Erythroblast (primary cell): ENCODE results near the gene CCDC93.

Experiments
- DNase-seq, 2 experiments: peaks; one replicate each; lab custom pipeline; 2025; lab: John Stamatoyannopoulos, UW
- GATA1 ChIP-seq: IDR thresholded peaks from 2 replicates; pipeline ENCODE4 v1.6.1; 2011; ENCODE audit warnings: low read depth, mild to moderate bottlenecking, control low read depth, low read length, moderate library complexity
- POLR2A ChIP-seq: IDR thresholded peaks from 2 replicates; pipeline ENCODE4 v1.6.1; 2011; ENCODE audit warnings: mild to moderate bottlenecking, low read length

The CCDC93 gene

DNA sequence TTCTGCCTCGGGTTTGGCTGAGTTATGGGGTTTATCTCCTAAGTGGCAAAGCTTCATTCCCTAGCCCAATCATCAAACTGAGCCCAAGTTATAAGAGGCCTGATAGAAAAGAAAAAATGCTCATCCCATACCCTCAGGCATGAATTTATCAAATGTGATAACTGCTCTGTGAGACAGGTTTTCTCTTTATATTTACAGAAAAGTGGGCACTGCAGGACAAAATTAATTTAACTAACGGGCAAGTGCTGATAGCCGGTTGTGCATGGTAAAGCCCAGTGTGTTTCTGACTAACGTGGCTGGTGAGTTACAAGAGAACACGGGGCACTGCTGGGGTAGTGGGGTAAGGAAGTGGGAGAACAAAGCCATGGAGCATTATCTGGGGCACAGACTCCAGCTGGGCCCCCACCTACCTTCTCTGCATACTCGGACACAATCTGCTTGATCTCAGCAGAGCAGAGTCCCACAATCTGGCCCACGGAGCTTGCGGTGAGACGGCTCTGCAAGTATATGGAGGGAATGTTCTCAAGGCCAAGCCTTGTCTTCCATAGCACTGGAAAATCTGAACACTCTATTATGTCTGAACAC, 40.3 kb downstream of the CCDC93 start:
- DNase-seq: no peak
- no peak for TF ChIP-seq GATA1
- TF ChIP-seq POLR2A: no peak

DNA sequence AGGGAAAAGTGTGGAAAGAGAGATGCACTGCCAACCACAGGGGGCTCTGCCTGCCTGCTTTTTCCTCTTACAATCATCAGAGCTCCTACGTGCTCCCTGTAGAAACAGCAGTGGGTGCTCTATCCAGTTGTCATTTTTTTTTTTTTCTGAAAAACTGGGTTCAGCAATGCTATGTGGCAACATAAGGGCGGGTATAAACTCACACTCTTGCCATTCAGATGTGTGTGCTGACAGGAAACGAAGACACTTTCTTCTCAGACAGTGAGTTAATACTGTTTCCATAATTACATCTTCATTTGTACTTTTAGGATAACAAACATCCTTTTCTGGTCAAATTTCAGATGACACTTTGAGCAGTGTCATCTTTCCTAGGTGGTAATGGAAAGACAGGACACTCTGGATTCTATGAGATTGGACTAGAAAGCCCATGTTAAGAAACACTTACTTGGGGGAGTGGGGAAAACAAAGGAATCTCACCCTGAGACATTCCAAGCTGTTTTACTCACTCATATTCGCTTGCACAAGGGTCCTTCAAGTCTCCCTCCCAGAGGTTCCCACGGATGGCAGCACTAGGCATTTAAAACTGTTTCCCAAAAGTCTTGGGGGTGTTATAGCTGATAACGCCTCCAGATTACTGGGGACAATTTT, 41.3 kb downstream of the CCDC93 start:
- TF ChIP-seq GATA1: no peak
- no peak for TF ChIP-seq POLR2A
- DNase-seq: no peak

DNA sequence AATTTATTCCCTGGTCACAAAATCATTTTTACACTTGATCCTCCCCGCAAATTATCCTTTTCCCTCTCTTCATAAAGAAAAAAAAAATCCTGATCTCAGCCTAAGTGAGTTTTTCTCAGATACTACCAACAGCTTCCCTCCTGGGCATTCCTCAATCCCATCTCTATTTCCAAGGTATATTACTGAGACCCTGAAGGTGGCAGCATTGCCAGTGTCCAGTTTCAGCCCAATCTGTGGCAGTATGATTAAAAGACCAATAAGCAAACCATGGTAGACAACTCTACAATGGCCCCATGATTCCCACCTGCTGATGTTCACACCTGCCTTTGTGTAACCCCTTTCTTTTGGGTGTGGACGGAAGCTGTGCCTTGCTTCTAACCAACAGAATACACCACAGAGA, 45.1 kb downstream of the CCDC93 start:
- DNase-seq: no peak
- no peak for TF ChIP-seq POLR2A
- no peak for TF ChIP-seq GATA1

DNA sequence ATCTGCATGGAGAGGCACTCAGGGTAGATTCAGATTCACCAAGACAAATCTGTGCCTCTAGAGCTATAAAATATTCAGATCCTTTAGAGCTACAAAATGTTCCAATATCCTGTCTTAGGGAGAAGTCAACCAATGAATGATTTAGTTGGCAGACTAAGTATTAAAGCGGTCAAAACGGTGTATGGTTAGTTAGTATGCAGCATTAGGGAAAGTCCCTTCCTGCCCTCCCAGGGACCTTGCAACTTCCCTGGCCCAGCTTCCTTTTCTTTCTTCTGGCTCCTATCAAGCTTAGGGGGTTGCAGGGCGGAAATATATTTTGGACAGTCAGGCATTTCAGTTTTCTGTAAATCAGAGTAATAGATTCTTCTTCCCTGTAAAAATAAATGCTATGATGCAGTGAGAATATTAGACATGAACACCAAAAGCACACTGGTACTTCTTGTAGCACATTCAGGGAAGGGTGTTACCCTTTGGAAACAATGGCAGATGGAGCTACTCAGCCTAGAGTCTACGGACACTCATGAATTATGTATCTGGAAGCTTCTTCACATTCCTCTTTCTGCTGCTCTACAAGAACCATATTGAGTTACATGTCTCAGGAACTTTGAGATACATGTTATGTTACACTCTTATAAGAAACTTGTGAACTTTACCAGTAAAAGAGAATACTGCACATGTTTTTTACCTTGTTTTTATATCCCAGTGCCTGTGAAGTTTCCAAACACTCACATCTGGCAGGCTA, 45.7 kb downstream of the CCDC93 start:
- DNase-seq: no peak
- no peak for TF ChIP-seq GATA1
- no peak for TF ChIP-seq POLR2A

DNA sequence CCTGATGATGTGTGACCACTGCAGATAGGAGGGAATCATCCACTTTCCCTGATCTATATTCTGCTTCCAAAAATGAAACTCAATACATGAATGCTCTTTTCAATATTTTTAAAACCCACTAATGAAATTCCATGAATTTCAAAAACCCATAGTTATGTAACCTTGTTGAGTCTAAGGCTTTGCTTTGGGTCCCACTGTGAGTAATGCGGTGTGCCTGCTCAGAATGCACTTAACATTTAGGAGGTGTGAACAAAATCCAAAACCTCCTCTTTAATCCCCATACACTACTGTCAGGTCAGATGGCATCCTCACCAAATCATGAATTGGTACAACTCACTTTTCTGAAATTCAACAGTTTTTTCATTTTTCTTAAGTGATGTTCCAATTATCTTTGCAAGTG, 50.4 kb downstream of the CCDC93 start:
- TF ChIP-seq POLR2A: no peak
- TF ChIP-seq GATA1: no peak
- no peak for DNase-seq

DNA sequence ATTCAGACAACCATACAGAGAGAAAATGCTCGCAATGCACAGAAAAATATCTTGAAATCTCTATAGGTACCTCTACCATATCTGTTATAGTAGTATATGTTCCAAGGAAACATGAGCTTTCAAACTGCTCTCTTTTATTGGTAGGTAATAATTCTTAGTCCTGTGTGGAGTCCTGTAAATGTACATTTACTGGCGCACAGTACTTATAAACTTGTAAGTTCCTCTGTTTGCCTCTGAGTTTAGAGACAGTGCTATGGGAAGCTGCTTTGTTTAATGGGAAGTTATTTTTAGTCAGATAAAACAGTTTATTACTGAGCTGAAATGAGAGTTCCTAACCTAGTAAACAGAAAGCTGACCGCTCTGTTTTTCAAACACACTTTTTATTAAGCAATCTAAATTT, 52.7 kb downstream of the CCDC93 start:
- no peak for DNase-seq
- TF ChIP-seq POLR2A (no peak), GATA1 (no peak)

DNA sequence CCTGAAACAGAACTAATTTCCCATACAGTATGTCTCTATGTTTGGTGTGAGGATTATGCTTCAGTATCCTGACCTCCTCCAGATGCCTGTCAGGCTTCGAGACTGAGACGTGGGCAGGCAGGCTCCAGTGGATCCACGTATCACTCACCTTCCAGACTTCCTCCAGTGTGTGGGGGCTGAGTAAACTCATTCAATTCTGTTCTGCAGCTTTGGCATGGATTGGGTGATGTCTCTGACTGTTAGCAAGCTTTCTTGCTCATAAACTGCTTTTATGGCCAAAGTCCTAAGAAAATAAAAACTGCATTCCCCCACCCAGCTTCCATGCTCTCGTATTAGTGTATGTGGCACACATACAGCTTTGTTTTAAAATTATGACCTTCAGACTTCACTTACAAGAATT, 53.6 kb downstream of the CCDC93 start:
- TF ChIP-seq POLR2A (no peak), GATA1 (no peak)
- no peak for DNase-seq

DNA sequence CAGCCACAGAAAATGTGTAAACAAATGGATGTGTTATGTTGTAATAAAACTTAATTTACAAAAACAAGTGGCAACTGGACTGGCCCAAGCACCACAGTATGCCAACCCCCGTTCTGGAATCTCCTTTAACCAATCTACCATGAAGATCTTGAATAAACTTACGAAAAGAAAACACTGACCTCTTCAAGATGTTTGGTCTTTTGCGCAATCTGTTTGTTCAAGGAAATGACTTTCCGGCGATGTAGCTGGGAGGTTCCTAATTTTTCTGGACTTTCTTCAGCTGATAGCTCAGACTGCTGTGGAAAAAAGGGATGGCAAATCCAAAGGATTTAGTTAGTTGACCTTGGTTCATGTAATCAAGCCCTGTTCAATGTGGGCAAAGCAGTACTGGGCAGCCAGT, 55.7 kb downstream of the CCDC93 start:
- TF ChIP-seq GATA1: no peak
- no peak for TF ChIP-seq POLR2A
- DNase-seq: no peak

DNA sequence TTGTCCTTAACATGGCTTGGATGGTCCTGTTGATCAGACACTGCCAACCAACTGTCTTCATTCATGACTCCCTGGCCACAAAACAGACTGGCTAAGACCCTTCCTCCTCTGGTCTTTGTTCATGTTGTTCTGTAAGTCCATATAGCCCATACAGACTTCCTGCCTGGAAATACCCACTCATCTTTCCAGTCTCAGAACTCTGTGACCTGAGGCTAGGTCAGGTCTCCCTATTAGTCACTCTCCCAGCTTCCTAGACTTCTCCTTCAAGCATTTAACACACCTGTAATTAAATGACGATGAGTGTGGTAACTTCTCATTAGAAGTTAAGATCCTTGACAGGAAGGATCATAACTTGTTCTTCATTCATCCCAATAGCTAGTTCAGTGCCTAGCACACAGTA, 56.3 kb downstream of the CCDC93 start:
- DNase-seq: no peak
- TF ChIP-seq POLR2A: no peak
- no peak for TF ChIP-seq GATA1

DNA sequence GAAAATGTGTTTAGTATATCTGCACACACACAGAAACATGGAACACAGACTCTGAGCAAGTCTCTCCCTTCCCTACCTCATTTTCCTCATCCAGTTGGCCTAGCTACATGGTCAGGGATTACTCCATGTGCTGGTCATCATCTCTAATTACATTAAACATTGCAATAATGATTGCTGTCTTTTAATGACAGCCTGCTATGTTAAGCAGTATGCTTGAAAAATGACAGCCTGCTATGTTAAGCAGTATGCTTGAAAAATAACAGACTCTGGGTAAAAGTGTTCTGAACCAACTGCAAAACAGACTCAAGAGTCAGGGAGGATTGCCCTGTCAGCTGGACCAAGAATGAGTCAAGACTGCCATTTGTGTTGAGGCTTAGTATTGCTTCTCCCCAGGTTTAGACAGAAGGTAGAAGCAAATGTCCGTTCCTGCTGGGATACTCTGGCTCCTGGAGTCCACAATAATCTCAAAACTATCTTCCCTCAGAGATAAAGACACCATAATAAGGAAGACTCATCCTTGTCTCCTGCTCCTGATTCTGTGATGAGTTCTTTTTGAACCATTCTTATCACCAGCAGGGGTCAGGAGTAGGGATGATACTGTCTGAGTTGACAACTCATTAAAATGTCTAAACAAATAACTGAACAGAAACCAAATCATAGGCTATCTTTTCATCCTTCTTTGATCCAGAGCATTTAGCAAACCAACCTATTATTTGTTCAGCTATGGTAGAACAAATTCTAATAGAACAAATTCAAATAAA, 57.7 kb downstream of the CCDC93 start:
- TF ChIP-seq POLR2A: no peak
- TF ChIP-seq GATA1: no peak
- DNase-seq: peak in 1 of 2 experiments; percentile 3

DNA sequence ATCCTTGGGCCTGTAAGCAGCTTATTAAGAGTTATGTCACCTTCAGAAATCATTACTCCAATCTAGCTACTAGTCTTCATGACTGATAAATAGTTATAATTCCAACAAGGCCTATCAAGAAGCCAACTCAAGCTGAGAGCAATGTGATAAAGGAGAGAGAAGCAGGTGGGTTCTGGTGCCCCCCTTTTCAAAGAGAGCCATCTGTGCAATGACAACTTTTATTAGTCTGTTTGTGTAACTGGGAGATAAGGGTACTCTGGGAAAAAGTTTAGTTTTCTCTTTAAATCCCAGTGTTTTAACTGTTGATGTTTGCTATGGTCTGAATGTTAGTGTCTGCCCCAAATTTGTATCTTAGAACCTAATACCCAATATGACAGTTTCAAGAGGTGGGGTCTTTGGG, 60.6 kb downstream of the CCDC93 start:
- DNase-seq: peak; percentile 69 to 88
- no peak for TF ChIP-seq GATA1
- TF ChIP-seq POLR2A: no peak

DNA sequence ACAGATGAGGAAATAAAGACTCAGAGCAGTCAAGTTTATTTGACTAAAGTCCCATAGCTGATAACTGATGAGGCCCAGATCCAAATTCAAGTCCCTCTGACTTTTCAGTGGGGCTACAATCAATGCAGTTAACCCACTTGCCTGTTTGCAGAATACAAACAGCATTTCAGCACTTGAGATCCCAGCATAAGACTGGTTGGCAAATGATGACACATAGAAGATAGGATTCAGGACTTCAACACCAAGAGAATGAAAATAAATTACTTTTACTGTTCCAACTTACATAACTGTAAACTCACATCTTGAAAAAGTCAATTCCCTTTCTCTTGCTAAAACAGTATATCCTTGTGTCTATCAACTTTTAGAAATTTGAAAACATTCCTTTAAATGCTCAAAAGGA, 61.2 kb downstream of the CCDC93 start:
- TF ChIP-seq GATA1 (no peak), POLR2A (no peak)
- DNase-seq: peak; percentile 34 to 53

DNA sequence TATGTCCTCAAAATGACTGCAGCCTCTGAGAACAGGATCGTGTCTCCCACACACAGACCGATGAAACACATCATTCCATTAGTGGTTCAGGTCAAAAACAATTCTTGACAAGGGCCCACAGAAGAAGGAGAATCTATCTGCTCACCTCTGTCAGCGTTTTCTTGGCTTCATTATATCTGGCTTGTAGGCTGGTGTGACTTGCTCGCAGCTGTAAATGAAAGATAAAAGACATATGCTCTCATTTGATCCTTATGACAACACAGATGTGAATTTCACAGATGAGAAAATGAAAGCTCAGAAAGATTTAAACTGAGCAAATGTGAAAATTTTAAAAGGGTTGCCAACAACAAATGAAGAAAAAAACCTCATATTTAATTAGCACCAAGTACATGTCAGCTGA, 61.6 kb downstream of the CCDC93 start:
- TF ChIP-seq GATA1 (no peak), POLR2A (no peak)

DNA sequence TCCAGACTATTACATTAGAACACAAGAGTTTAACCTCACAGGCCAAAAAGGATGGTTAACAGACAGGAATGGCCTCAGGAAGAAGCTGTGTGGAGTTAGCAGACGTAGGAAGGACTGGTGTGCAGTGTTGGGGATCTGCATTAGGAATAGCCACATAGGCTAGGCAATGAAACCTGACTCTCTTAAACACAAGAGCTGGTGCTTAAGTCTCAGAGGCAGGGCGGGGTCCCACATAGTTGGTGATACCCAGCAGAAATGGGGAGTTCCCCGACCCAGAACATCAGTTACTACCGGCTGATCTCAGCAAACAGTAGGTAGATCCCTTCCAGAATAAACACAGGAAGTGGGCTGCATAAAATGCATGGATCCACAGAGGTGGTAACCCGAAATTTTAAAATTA, 64.1 kb downstream of the CCDC93 start:
- no peak for TF ChIP-seq POLR2A
- no peak for TF ChIP-seq GATA1
- DNase-seq: peak; percentile 19

More for the DNA sequence above, 61.6 kb downstream of the CCDC93 start:
- peak; percentile 76 to 89 for DNase-seq

DNA sequence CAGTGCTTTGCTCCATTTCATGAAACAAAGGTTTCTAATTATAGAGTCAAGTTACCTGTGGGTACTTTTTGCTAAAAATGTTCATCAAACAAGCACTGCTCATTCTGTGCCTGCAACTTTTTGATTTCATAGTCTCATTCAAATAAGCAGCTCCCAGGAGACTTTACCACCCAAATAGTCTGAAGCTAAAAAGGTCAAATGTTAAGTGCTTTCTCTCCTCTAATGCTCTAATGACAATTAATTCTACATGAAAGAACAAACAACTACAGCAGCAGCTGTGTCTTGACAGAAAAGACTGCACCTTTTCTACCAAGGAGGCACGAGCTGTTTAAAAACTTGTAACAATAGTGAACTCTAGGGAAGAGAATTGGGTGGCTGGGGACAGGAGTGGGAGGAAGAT, 65.3 kb downstream of the CCDC93 start:
- DNase-seq: no peak
- no peak for TF ChIP-seq GATA1
- no peak for TF ChIP-seq POLR2A
